Mesothelial cell of epicardium (in vitro differentiated cells): ENCODE measurements around the gene MRPL51. TPM values are rescaled to one million over a fixed set of nuclear protein-coding genes. Genes with fewer than 3 reads are reported as not detected.
A peak's percentile ranks its signal among the peaks of the same experiment; 100 is the strongest.

Experiments used
- DNase-seq, 2 experiments: peaks; one replicate each; pipeline ENCODE4 v3.0.0; 2021; ENCODE audit warnings: low spot score in 2 of 2; ENCODE audit not compliant: unreplicated experiment in 2 of 2
- H3K27ac Mint-ChIP-seq: 2 replicates; pipeline ENCODE4 v1.8.0; 2021; ENCODE audit warnings: mixed read lengths
- H3K27me3 Mint-ChIP-seq: 2 replicates; pipeline ENCODE4 v1.8.0; 2021; ENCODE audit warnings: low read depth, mixed read lengths
- H3K36me3 Mint-ChIP-seq: 2 replicates; pipeline ENCODE4 v1.8.0; 2021; ENCODE audit warnings: mixed read lengths
- H3K4me1 Mint-ChIP-seq: 2 replicates; pipeline ENCODE4 v1.8.0; 2021; ENCODE audit warnings: mixed read lengths
- H3K4me3 Mint-ChIP-seq: 2 replicates; pipeline ENCODE4 v1.8.0; 2021; ENCODE audit warnings: mild to moderate bottlenecking, moderate library complexity, mixed read lengths
- H3K9me3 Mint-ChIP-seq: 2 replicates; pipeline ENCODE4 v1.8.0; 2021; ENCODE audit warnings: mixed read lengths
- CTCF ChIP-seq: fragments of 200-600 bp; sonication (generic); IDR thresholded peaks from one replicate; pipeline ENCODE4 v1.5.0; 2021; ENCODE audit warnings: antibody characterized with exemption; ENCODE audit not compliant: unreplicated experiment
- total RNA-seq: library from RNA; stranded (reverse); gene quantifications from 3 replicates; pipeline ENCODE4 v1.2.1, GENCODE V29; 2021

The MRPL51 gene
- total RNA-seq, 1 donor from 2014 or later = 137 TPM

DNA sequence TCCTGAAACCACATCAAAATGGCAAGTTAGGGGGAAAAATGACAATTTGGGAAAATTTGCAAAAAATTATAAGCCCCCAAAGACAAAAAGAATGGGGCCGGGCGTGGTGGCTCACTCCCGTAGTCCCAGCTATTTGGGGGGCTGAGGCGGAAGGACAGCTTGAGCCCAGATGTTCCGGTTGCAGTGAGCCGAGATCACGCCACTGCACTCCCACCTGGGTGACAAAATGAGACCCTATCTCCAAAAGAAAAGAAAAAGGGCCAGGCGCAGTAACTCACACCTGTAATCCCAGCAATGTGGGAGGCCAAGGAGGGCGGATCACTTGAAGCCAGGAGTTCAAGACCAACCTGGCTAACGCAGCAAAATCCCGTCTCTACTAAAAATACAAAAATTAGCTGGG is 20.6 kb downstream of the MRPL51 start:
- H3K27me3 Mint-ChIP-seq = peaks cover 6% of the 10 kb centered on the region
- no peak overlapping the region for H3K27ac Mint-ChIP-seq
- peaks cover 4% of the 10 kb centered on the region for H3K9me3 Mint-ChIP-seq
- no peak for TF ChIP-seq CTCF
- H3K4me1 Mint-ChIP-seq = peaks cover 12% of the 10 kb centered on the region
- H3K4me3 Mint-ChIP-seq = no peak overlapping the region
- no peaks in the 10 kb centered on the region for H3K36me3 Mint-ChIP-seq
- no peak for DNase-seq

- Mint-ChIP-seq H3K4me1 (peaks cover 12% of the 10 kb centered on the region), H3K27me3 (peaks cover 6% of the 10 kb centered on the region), H3K4me3 (peak overlapping the region; percentile 80), H3K36me3 (no peaks in the 10 kb centered on the region), H3K27ac (no peak overlapping the region), H3K9me3 (peaks cover 4% of the 10 kb centered on the region)
- TF ChIP-seq CTCF = no peak
- no peak for DNase-seq
These were observed 21.1 kb downstream of the MRPL51 start for GRCh38 chr12:6471989-6472360.

DNA sequence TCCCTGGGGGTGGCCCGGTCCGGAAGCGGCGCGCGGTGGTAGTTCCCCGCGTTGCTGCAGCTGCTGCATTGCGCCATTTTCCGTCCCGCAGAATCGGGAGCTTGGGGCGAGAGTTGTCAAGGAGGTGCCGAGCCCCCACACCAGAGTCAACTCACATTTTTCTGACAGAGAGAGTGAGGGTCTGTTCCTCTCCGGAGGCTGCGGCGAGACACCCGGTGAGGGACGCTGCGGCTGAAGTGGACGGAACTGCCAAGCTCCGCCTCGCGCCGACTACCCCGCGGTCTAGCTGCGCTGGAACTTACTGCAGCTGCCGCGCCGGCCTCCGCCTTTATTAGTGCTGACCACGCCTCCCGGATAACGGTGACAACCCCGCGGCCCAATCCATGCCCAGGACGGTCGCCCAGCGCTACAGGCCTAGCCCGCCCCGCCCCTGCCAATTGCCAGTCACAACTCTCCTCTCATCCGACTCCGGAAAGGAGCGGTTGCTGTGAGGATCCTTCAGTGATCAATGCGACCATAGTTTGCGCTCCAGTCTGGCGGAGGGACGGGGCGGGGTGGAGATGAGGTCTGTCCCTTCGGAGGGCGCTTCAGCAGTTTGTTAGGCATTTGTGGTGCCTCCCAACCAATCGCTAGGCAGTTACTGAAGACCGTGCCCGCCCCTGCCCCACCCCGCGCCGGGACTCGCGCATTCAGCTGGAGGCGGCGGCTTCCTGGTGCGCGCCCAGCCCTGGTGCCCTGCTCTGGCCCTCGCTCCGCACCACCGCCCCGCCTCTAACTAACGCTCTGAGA is 22.5 kb downstream of the MRPL51 start, which contains the start of gene VAMP1:
VAMP1 (minus strand) TSS at position 303 of the 789 bp plus-strand sequence; CDS start at position 157, 146 bp downstream.
- Mint-ChIP-seq H3K36me3 (peaks cover under 1% of the 10 kb centered on the region), H3K27me3 (peaks cover 6% of the 10 kb centered on the region), H3K9me3 (no peaks in the 10 kb centered on the region), H3K4me3 (peak within 1 kb of the TSS; percentile 80), H3K4me1 (peaks cover 12% of the 10 kb centered on the region), H3K27ac (peak within 1 kb of the TSS; percentile 89)
- no peak for TF ChIP-seq CTCF
- DNase-seq = peak; percentile 89 to 96

DNA sequence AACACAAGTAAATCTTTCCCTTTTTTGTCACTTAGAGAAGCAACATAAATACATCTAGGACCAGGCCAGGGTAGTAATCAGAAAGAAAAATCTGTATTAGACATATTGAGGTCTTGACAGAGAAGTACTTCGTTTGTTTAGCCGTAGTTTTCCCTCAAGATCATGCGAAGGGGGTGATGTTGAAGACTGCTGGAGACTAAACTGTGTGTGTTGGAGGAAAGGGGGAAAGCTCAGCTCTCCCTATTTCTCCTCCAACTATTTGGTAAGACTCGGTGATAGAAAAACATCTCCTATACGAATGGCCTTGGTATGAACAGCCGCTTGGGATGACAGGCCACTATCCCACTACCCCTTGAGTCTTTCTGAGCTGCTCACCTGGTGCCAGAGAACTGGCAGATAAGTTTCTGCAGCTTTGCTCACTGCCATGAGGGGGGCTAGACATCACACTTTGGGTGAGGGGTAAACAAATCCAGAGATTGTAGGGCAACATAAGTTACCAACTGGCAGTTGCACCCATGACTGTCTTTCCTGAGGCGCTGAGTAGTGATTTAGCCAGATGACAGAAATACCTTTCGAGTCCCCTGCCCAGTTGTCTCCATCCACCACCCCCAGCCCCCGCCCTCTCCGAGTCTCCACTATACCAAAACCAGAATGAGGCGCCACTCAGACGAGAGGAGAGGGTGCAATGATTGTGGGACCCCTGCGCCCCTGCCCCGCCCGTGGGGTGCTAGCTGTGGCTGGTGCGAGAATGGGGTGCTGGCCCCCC is 23.3 kb downstream of the MRPL51 start:
- DNase-seq = no peak
- H3K4me3 Mint-ChIP-seq = peak overlapping the region; percentile 80
- TF ChIP-seq CTCF = no peak
- H3K27me3 Mint-ChIP-seq = peaks cover 6% of the 10 kb centered on the region
- peaks cover 1% of the 10 kb centered on the region for H3K36me3 Mint-ChIP-seq
- peaks cover 12% of the 10 kb centered on the region for H3K4me1 Mint-ChIP-seq
- no peaks in the 10 kb centered on the region for H3K9me3 Mint-ChIP-seq
- no peak overlapping the region for H3K27ac Mint-ChIP-seq

GRCh38 chr12:6469092-6469491 is 24.0 kb downstream of the MRPL51 start:
- Mint-ChIP-seq H3K4me1 (peaks cover 12% of the 10 kb centered on the region), H3K9me3 (no peaks in the 10 kb centered on the region), H3K36me3 (peaks cover 1% of the 10 kb centered on the region), H3K27me3 (peaks cover 6% of the 10 kb centered on the region), H3K27ac (no peak overlapping the region), H3K4me3 (peak overlapping the region; percentile 80)
- no peak for DNase-seq
- no peak for TF ChIP-seq CTCF
